C4-2B (cell line): ENCODE measurements around the gene PTPRM.

ENCODE experiments used
- H3K27ac ChIP-seq: fragments of 450-650 bp; 2 replicates; pipeline ENCODE4 v1.5.1; 2017
- ZFX ChIP-seq: fragments of 450-650 bp; IDR thresholded peaks from 2 replicates; pipeline ENCODE4 v1.6.1; 2017
- TF ChIP-seq, protein P1 (sequence below): fragments of 450-650 bp; conservative IDR thresholded peaks from 2 replicates; pipeline ENCODE4 v1.5.1; 2017; ENCODE audit warnings: mild to moderate bottlenecking

The PTPRM gene

GRCh38 chr18:7900091-7900490, 333.0 kb downstream of the PTPRM start:
- TF ChIP-seq, protein P1, sequence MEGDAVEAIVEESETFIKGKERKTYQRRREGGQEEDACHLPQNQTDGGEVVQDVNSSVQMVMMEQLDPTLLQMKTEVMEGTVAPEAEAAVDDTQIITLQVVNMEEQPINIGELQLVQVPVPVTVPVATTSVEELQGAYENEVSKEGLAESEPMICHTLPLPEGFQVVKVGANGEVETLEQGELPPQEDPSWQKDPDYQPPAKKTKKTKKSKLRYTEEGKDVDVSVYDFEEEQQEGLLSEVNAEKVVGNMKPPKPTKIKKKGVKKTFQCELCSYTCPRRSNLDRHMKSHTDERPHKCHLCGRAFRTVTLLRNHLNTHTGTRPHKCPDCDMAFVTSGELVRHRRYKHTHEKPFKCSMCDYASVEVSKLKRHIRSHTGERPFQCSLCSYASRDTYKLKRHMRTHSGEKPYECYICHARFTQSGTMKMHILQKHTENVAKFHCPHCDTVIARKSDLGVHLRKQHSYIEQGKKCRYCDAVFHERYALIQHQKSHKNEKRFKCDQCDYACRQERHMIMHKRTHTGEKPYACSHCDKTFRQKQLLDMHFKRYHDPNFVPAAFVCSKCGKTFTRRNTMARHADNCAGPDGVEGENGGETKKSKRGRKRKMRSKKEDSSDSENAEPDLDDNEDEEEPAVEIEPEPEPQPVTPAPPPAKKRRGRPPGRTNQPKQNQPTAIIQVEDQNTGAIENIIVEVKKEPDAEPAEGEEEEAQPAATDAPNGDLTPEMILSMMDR, result no peak
- TF ChIP-seq ZFX, result no peak

GRCh38 chr18:7901657-7902056, 334.5 kb downstream of the PTPRM start:
- TF ChIP-seq, protein P1, result no peak
- TF ChIP-seq ZFX, result no peak
- no peak overlapping the region for H3K27ac ChIP-seq

More at GRCh38 chr18:7900091-7900490, 333.0 kb downstream of the PTPRM start:
- no peak overlapping the region for H3K27ac ChIP-seq

- no peak overlapping the region for H3K27ac ChIP-seq
- TF ChIP-seq, protein P1, result no peak
- TF ChIP-seq ZFX, result no peak
Observed at GRCh38 chr18:7902399-7902839, 335.3 kb downstream of the PTPRM start.

- TF ChIP-seq ZFX, result no peak
- TF ChIP-seq, protein P1, result no peak
- H3K27ac ChIP-seq, result no peak overlapping the region
Observed at GRCh38 chr18:7904529-7904928, 337.4 kb downstream of the PTPRM start.

GRCh38 chr18:7908681-7909299, 341.7 kb downstream of the PTPRM start:
- TF ChIP-seq, protein P1, result no peak
- no peak for TF ChIP-seq ZFX
- H3K27ac ChIP-seq, result no peak overlapping the region

DNA sequence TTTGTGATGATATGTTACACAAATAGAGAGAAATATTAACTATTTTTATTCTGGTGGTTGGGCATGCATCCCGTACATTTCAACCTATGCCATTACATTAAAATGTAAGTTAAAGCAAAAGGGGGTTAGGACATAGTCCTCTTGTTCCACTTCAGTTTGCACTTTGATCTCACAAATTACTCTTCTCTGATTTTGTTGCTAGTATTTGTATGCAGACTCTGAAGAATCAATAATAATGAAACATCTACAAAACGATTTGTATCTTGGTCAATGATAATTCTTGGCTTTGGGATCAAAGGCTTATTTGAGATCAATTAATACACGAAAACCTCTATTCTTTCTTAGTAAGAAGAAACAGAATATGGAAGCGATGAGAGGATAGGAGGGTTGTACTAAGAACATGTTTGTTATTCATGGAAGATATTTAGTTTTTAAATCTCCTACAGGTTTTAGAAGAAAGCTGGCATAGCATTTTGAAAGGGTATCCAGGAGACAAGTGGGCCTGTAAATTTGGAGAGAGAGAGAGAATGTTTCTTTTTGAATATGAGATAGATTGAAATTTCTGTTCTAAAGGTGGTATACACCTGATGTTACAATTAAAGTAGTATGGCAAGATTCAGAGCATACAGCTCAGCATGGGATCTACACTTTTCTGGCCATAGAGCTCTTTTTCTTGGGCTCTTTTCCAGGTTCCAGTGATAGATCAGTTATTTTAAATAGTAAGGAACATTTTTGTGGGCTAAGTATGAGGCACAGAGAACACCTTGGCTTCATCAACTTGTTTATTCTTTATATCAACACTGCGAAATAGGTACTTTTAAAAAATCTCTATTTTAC, 347.9 kb downstream of the PTPRM start:
- H3K27ac ChIP-seq, result no peak overlapping the region
- TF ChIP-seq, protein P1, result no peak
- TF ChIP-seq ZFX, result no peak

- no peak overlapping the region for H3K27ac ChIP-seq
- TF ChIP-seq ZFX, result no peak
- TF ChIP-seq, protein P1, result no peak
Observed at GRCh38 chr18:7918701-7919100, 351.6 kb downstream of the PTPRM start.
